ENCODE measurements around the gene FOXA1.

The FOXA1 gene

DNA sequence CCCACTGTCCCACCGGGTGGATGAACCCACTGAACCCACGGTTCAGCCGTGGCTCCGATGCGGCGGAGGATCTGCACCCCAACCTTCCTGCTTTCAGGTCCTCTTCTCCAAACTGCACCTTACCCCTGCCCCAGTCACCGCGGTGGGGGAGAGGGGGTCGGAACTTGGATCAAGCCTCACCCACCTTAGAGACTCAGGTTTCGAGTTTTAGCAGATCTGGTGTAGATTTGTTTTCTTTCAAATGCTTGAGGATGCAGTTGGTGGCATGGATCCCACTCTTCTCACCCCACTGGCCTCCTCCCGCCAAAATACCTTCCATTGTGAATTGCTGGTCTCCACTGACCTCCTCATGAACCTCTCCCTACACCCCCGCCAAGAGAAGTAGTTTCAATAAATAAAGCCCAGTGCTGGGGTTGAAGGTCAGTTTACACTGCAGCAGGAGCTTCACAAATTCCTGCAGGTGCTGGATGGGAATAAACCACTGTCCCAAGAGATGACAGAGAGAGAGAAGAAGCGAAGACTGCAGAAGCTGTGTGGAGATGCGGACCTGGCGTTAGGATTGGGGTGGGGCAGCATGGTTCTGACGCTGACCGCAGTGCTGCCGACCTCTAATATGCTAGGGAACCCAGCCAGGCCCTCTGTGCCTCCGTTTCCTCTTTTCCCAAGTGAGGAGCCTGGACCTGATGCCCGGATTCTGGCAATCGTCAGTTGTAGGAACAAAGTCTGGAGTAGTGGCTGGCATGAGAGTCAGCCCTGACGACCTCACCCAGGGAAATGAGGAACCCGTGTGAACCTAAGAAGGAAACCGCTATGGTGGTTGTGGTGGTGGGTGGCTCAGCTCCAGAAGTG lies 7.8 kb upstream of the FOXA1 start:
- DNase-seq (ENCODE audit: low read depth), result no peak

DNA sequence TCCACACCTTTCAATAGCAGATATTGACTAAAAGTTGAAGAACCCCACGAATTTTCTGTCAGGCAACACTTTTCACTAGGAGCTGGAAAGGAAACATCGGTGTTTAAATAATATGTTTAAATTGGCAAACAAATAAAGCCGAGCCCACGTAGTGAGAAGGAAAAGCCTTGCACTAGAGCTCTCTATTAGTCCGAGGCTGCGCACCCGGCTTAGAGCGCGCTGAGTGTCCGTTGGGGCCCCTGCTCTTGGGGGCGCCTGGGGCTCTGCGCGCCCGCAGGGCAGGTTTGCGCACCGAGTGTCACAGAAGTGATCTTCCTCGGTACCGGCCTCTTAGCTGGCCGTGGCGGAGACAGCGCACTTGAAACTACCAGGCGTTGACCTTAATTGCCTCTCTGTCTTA lies 6.8 kb upstream of the FOXA1 start:
- DNase-seq (ENCODE audit: low read depth), result no peak

DNA sequence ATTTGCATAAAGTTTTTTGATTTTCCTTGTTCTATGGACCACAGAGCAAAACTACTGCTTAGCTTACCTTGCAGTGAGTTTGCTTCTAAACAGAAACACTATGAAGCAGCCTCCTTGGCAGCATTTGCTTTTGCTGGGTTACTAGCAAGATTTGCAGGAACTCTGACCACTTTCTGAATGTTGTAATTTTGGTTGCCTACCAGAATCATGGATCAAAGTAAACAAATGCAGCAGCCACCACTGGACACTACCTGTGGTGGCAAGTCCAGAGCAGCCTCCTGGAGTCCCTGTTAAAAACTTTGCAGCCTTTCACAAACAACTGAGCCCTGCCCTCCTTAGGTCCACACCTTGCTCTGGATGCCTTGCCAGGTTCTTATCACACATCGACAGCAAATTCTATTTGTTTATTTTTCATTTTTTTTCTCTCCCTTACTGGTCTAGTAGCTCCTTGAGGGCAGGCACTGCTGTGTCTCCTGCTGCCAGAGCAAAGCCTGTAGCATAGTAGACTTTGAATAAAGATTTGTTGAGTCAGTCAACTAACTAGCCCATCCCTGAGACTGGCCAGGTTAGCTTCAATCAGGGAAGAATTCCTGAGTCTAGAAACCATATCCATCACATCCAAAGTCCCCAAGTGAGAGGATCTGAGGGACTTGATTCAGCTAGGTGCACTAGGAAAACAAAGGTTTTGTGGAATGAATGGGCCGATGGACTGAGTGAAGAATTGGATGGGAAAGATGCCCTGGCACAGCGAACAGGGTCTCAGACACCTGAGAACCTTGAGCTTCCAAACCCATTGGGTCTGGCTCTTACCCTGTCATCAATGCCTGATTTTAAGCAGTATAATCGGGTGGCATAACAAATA lies 6.1 kb upstream of the FOXA1 start:
- no peak for DNase-seq (ENCODE audit: low read depth)

DNA sequence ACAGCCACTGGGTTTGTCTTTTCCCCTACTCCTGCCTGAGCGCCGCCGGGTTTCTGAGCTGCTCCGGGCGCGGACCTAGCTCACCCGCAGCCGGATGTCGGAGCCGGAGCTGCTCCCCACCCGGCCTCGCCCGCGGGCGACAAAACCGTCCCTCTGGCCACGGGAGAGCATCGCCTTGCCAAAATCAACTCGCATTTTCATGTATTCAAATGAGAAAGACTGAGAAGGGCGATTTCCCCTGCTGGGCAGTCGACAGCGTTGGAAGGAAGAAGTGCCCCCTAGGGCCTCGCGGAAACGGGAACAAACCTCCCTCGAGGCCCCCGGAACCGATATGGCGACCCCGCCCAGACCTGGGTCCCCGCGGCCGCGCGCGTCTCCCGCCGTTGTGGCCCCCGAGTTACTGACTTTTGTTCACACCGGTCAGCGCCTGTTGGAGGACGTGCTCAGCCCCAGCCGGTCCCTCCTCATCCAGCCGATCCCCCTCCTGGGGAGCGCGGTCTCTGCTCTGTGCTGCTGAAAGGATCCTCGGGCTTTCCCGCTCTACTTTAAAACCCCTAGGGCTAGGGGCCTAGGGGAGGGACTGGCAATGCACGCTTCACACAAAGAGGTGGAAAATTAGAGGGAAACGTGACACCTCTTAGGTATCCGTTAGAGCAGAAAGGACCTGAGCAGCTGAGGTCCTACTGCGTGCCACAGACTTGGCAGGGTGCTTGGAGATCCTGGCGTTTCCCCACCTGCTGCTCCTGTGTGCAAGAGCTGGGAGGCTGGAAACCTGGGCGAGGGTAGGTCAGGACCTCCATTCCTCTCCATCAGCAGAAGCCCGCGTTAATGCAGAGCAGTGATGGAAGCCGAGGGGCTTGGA lies 4.7 kb upstream of the FOXA1 start:
- no peak for DNase-seq (ENCODE audit: low read depth)

DNA sequence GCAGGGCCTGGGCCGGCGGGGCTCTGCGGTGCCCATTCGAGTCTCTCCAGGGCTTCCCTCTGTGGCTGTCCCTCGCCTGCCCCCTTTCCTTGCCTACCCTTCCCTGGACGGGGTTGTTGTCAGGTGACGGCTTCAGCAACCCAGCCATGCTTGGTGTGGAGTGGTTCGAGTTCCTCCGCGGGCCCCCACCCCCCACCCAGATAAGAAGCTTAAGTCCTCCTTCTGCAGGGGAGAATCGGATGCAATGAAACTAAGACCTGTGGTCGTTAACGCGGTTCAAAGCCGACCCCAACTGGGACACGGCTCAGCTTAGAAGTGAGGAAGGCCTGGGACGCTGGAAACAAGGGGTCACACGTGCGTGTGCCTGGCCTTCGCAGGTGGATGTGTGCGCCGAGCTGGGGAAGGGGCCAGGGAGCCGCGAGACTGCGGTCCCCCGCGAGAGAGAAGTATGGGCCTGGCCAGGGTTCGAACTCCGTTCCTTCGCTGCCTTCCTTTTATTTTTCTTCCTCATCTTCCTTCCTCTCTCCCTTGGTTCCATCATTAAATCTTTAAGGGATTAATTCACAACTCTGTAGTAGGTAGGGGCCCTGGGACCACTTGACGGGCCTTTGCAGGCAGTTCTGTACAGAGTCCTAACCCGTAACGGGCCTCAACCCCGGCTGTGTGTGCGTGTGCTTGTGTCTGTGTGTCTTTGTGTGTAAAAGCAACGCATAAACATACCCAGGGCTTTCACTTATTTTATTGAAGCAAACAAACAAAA lies 3.9 kb upstream of the FOXA1 start:
- no peak for DNase-seq (ENCODE audit: low read depth)

DNA sequence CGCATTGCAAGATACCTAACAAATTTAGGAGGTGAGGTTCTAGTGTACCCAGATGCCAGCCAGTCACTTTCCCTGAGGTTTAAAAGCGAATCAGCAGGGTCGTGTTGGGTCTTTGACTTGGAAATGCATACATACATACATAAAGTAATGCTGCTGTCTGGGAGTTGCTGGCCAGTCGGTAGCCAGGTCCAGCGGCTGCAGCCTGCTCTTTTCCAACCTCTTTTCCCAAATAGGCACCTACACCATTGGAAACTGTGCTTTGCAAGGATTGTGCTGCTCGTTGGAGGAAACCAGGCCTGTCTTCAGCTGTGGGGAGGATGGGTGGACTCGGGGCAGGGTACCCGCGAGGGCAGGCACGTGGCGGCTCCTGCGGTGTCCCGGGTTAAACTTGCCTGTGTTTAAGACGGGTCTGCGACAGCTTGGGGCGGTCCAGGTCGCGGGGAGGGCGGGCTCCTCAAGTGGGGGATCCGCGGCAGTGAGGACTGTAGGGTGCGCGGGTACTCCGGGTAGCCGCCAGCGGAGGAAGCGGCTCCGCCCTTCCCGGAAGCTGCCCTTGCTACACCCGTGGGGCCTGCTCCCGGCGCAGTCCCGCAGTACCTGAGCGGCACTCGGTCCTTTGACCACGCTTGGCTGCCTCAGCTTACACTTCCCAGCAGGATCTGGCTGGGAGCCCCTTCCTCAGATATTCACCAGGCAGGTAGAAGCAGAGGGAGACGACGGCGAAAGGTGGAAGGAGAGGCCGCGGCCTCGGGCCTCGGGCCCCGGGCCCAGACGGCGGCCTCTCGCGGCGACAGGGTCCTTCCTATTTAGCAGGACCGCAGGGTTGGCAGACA lies 3.1 kb upstream of the FOXA1 start:
- no peak for DNase-seq (ENCODE audit: low read depth)

DNA sequence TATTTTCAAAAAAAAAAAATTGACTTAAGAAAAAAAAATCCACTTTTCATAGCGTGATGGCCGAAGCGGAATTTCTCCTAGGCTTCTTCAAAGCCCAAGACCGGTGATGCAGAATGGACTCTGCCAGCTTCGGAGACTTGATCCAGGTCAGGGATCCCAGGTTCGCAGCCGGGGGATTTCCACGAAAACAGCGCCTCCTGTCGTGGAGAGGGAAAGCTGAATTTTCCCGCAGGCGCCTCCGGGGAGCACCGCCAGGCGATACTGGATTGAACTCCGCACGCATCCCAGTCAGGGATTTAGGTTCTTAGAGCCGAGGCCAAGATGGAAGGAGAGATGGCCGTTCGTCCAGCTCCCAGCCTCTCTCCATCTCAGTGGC lies 2.5 kb upstream of the FOXA1 start:
- DNase-seq (ENCODE audit: low read depth), result no peak

DNA sequence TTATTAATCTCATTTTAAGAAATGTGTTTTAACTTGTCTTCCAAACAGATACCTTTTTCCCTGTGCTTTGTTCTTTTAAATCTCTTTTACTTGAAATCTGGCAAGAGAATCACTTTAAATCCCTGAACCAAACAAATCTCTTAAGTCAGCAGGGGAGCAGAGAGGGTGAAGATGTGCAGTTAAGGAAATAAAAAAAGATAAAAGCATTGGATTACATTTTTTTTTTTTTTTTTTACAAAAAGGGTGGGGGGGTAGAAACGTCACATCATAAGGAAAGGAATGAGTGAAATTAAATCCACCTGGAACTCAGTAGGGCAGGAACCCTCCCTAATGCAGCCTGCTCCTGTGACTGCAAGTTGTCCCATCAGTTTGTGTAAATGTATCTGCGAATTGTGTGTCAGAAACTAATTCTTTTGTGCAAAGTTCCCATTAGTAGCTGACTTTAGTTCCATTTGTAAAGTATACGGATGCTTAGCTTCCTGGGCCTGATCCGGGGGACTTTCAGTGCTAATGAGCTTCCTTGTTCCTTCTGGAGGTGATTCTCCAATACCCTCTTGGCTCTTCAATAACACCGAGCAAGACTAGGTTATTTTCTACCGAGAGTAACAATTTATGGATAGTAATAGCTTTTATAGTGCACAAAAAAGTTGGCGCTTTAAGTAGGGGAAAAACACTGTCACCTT lies 1.9 kb upstream of the FOXA1 start:
- no peak for DNase-seq (ENCODE audit: low read depth)

DNA sequence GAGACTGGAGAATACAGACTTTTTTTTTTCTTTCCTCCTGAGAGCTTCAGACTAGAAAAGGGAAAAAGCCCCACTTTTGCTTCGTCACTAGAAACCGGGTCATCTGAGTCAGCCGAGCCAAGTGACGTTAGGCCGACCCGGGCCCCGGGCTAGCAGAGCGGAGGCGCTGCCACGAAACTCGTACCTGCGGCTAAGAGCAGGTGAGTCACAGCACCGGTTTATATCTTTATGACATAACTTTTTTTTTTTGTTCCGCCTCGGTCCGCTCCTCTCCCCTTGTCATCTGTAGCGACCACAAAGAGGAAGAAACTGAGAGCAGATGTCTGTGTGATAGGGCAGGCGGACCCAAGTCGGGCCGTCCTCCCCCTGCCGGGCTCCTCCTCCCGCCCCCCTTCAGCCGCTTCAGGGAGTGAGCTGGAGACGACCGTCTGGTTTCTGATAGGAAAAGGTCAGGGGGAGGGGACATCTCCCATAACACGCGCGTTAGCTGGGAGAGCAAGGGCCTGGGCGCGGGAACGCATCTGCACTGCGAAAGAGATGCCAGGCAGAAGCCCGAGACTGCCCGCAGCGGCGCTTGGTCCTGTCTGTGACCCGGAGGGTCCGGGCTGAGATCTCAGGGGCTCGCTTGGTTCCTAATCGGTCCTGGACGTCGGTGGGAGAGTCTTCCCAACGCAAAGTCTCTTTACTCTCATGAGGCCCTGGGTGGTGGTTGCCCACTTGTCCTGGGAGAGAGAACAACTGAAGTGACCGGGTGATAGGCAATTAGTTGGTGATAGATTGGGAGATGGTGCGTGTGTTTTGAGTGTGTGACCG lies 966 bp upstream of the FOXA1 start:
- DNase-seq (ENCODE audit: low read depth), result no peak

DNA sequence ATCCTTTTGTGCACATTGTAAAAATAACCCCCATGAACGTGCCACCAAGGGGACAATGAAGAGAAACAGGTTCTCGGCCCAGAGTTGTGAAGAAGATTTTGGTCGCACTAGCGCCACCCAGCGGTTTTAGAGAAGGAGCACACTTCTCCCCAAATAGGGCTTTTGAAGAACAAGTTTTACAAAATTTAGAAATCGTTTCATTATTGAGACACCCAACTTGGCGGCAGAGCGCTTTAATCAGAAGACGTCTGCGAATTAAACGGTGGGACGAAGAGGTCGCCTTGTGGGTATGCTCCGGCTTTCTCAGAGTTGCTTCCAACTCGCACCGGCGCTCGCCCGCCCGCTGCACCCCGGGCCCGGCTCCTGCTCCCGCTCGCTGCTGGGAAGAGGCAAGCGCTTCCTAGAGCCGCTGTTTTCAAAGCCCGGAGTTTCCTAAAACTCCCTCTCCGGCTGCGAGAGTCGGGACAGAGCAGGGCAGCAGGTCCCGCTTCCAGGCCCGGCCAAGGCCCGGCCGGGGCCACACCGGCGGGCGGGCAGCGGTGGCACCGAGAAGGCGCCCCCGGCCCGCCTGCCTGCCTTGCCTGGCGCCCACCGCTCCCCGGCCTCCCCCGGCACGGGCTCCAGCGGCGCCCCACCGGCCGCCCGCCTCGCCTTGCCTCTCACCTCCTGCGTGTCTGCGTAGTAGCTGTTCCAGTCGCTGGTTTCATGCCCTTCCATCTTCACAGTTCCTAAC lies 645 bp downstream of the FOXA1 start:
- DNase-seq (ENCODE audit: low read depth), result no peak

DNA sequence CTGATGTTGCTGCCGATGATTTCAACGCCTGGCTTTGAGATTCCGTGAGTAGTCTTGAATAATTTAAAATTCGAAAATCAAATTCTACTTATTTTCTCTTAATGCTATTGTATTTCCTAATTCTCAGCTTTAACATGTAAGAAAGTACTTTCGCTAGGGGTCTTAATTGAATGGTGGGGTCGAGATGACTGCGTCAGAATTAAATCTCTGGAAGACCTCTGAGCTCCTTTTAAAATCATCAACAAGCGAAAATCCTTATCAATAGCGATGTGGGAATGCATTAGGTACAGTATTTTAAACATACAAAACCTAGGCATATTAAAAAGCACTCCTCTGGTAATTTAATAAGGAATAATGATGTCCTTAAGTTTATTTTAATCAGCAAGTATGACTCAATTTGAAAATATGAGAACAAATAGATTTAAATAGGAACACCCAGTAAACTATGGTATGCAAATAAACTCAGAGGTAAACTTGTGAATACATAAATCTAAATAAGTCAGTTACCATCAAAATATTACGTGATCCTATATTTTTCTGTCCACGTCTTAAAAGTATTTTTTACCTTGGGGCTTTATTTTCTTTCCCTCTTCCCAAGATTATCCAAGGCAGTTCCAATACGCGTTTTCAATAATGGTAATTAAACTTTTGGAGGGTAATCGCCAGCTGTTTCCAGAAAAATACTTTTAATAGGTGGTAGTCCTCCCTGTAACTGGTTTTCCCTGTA lies 1.4 kb downstream of the FOXA1 start:
- DNase-seq (ENCODE audit: low read depth), result no peak

DNA sequence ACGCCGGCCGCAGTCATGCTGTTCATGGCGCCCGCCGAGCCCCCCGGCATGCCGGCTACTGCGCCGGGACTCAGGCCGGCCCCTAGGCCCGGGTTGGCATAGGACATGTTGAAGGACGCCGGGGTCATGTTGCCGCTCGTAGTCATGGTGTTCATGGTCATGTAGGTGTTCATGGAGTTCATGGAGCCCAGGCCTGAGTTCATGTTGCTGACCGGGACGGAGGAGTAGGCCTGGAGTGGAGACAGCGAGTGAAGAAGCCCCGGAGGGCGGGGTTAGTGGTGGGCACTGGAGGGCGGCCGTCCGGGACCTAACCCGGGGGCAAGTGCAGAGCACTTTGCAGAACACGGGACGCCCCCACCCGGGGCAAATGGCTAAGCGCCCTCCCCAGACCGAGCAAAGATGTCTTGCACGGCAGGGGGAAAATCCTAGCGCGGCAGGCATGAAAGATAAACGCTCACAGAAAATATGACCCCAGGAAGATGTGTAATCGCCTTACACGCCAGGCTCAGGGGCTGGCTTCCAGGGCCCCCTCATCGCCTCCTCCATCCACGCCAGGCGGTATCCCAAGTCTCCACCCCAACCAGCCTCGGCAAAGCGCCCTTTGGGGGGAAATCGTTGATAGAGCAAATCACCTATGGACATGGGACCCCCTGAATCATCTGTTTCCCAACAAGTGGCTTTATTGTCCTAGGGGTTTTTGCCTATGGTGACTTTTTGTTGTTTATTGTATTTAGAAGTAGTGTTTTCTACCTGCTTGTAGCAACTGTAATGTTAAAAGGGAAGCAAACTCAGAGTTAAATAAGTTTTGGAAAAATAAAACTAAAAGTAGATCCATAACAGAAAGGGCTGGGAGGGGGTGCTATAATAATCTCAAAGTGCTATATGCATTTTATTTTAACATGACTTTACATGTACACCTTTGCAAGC lies 2.3 kb downstream of the FOXA1 start:
- no peak for DNase-seq (ENCODE audit: low read depth)

DNA sequence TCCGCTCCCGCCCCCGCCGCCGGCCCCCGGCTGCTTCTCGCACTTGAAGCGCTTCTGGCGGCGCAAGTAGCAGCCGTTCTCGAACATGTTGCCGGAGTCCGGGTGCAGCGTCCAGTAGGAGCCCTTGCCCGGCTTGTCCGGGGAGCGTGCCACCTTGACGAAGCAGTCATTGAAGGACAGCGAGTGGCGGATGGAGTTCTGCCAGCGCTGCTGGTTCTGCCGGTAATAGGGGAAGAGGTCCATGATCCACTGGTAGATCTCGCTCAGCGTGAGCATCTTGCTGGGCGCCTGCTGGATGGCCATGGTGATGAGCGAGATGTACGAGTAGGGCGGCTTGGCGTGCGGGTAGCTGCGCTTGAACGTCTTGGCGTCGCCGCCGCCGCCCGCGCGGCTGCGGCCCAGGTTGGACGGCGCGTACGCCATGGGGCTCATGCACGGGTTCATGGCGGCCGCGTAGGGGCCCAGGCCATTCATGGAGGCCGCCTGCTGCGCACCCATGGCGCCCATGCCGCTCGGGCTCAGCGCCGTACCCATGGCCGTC lies 3.0 kb downstream of the FOXA1 start:
- DNase-seq (ENCODE audit: low read depth), result no peak

DNA sequence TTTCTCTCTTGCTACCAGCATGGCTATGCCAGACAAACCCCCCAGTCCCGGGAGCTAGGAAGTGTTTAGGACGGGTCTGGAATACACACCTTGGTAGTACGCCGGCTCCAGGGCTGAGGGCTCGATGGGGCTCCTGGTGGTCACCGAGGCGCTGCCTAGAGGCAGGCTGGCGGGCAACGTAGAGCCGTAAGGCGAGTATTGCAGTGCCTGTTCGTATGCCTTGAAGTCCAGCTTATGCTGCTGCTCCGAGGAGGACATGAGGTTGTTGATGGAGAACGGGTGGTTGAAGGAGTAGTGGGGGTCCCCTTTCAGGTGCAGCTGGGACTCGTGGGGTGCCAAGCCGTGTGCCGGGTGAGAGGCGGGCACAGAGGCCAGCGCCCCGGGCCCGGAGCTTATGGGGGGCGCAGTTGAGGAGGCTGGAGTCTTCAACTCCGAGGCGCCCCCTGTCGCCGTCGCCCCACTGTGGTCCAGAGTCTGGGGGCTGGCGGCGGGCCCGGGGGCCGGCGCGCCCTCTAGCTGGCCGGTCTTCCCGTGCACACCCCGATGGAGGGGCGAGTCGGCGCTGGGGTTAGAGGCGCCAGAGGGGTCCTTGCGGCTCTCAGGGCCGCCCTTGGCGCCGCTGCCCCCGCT lies 3.6 kb downstream of the FOXA1 start:
- DNase-seq (ENCODE audit: low read depth), result no peak

DNA sequence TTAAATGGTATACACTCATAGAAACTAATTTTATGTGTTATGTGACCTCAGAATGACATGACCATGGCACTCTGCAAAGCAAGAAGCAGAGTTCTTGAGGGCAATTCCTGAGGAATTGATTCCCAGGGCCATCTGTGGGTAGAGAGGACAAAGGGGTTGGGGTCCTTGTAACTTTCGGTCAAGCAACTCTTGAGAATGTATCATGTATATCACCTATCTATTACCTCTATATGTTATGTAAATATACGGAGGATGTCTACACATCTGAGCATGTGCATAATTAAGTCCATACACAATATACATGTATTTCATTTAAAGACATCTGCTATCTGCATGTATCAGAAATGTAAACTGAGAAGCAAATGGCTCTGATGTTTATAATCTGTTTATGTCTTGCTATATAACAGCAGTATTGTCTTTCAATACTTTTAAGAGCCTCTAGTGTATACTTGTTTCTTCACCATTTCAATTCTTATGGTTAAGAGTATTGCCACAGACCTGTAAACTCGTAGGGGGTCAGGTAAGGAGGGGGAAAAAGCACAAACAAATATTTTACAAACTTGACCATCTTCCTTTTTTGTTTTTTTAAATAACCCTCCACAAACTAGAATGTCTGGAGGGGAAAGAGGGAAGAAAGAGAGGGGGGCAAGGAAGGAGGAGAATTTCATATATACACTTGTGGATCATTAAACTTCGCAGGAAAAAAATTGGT lies 4.5 kb downstream of the FOXA1 start:
- DNase-seq (ENCODE audit: low read depth), result no peak

Measured in activated T-cell treated with anti-CD3 and anti-CD28 coated beads for 1 hour (primary cell).